H9 (cell line): ENCODE measurements around the gene EFNB2. TPM values are rescaled to one million over a fixed set of nuclear protein-coding genes. Genes with fewer than 3 reads are reported as not detected.

Experiments
- DNase-seq: peaks from one replicate; pipeline ENCODE4 v3.0.0-alpha.2; 2017
- H2AFZ ChIP-seq: one replicate; pipeline ENCODE4 v1.6.1; 2013; ENCODE audit warnings: mild to moderate bottlenecking, low read length, control low read depth, moderate library complexity
- H2AK5ac ChIP-seq: 2 replicates; pipeline ENCODE4 v1.6.1; 2013; ENCODE audit warnings: low read length, control low read depth, mixed read lengths; ENCODE audit not compliant: insufficient read length
- H2BK120ac ChIP-seq: one replicate; pipeline ENCODE4 v1.6.1; 2013; ENCODE audit warnings: low read depth, mild to moderate bottlenecking, low read length, control low read depth, inconsistent platforms; ENCODE audit not compliant: poor library complexity, severe bottlenecking
- H2BK12ac ChIP-seq: 2 replicates; pipeline ENCODE4 v1.6.1; 2013; ENCODE audit warnings: low read length, control low read depth, mixed read lengths, low read depth; ENCODE audit not compliant: insufficient read length
- H2BK15ac ChIP-seq: 2 replicates; pipeline ENCODE4 v1.6.1; 2013; ENCODE audit warnings: low read depth, low read length, control low read depth
- H2BK20ac ChIP-seq: one replicate; pipeline ENCODE4 v1.6.1; 2013; ENCODE audit warnings: low read depth, mild to moderate bottlenecking, low read length, control low read depth, inconsistent platforms; ENCODE audit not compliant: poor library complexity, severe bottlenecking
- H2BK5ac ChIP-seq: 2 replicates; pipeline ENCODE4 v1.6.1; 2013; ENCODE audit warnings: low read length, control low read depth, mixed read lengths; ENCODE audit not compliant: insufficient read length
- H3K14ac ChIP-seq: 2 replicates; pipeline ENCODE4 v1.6.1; 2013; ENCODE audit warnings: low read length, control low read depth; ENCODE audit not compliant: insufficient read depth
- H3K18ac ChIP-seq: 2 replicates; pipeline ENCODE4 v1.6.1; 2013; ENCODE audit warnings: low read depth, mild to moderate bottlenecking, mixed read lengths, low read length, control low read depth; ENCODE audit not compliant: insufficient read length
- H3K23ac ChIP-seq: 2 replicates; pipeline ENCODE4 v1.6.1; 2013; ENCODE audit warnings: low read length, control low read depth, mixed read lengths, low read depth; ENCODE audit not compliant: insufficient read length
- H3K23me2 ChIP-seq: 2 replicates; pipeline ENCODE4 v1.6.1; 2013; ENCODE audit warnings: low read depth, mild to moderate bottlenecking, mixed read lengths, low read length, control low read depth; ENCODE audit not compliant: insufficient read length, poor library complexity, severe bottlenecking
- H3K27ac ChIP-seq: 2 replicates; pipeline ENCODE4 v1.5.1; 2013; ENCODE audit warnings: low read length, control low read depth, mixed read lengths, low read depth; ENCODE audit not compliant: insufficient read length
- H3K27me3 ChIP-seq: 2 replicates; pipeline ENCODE4 v1.6.1; 2013; ENCODE audit warnings: low read length, control low read depth, inconsistent platforms; ENCODE audit not compliant: insufficient read depth
- H3K4ac ChIP-seq: 2 replicates; pipeline ENCODE4 v1.6.1; 2013; ENCODE audit warnings: low read depth, mild to moderate bottlenecking, control low read depth, inconsistent platforms, low read length, moderate library complexity
- H3K4me1 ChIP-seq: 2 replicates; pipeline ENCODE4 v1.6.1; 2013; ENCODE audit warnings: low read length, control low read depth, inconsistent platforms; ENCODE audit not compliant: insufficient read depth
- H3K4me2 ChIP-seq: 2 replicates; pipeline ENCODE4 v1.6.1; 2013; ENCODE audit warnings: low read length, control low read depth, mixed read lengths; ENCODE audit not compliant: insufficient read length, insufficient read depth
- H3K56ac ChIP-seq: 2 replicates; pipeline ENCODE4 v1.6.1; 2013; ENCODE audit warnings: low read depth, mild to moderate bottlenecking, mixed read lengths, low read length, control low read depth; ENCODE audit not compliant: insufficient read length
- H3K79me1 ChIP-seq: 2 replicates; pipeline ENCODE4 v1.6.1; 2013; ENCODE audit warnings: low read depth, mild to moderate bottlenecking, moderate library complexity, low read length, control low read depth, inconsistent platforms; ENCODE audit not compliant: insufficient read depth, poor library complexity, severe bottlenecking
- H3K79me2 ChIP-seq: 2 replicates; pipeline ENCODE4 v1.6.1; 2013; ENCODE audit warnings: low read length, control low read depth, inconsistent platforms; ENCODE audit not compliant: insufficient read depth
- H3K9ac ChIP-seq: 2 replicates; pipeline ENCODE4 v1.6.1; 2013; ENCODE audit warnings: low read length, control low read depth, mixed read lengths; ENCODE audit not compliant: insufficient read length; ENCODE audit errors: extremely low read depth
- H3K9me3 ChIP-seq: one replicate; pipeline ENCODE4 v1.6.1; 2013; ENCODE audit warnings: low read depth, low read length, inconsistent platforms; ENCODE audit not compliant: control insufficient read depth
- H3T11ph ChIP-seq: one replicate; pipeline ENCODE4 v1.6.1; 2013; ENCODE audit warnings: mild to moderate bottlenecking, low read length, control low read depth, inconsistent platforms
- H4K20me1 ChIP-seq: one replicate; pipeline ENCODE4 v1.6.1; 2013; ENCODE audit not compliant: control insufficient read depth, insufficient read length, insufficient read depth
- H4K5ac ChIP-seq: 2 replicates; pipeline ENCODE4 v1.6.1; 2013; ENCODE audit warnings: low read depth, mild to moderate bottlenecking, mixed read lengths, low read length, control low read depth; ENCODE audit not compliant: insufficient read length
- H4K8ac ChIP-seq: replicated peaks from 2 replicates; pipeline ENCODE4 v1.6.1; 2013; ENCODE audit warnings: low read length, control low read depth, mixed read lengths, low read depth; ENCODE audit not compliant: insufficient read length
- H4K91ac ChIP-seq: 2 replicates; pipeline ENCODE4 v1.6.1; 2013; ENCODE audit warnings: low read depth, mild to moderate bottlenecking, moderate library complexity, mixed read lengths, low read length, control low read depth; ENCODE audit not compliant: insufficient read length
- H3K27ac Mint-ChIP-seq, 3 experiments: 2 replicates in 2 of 3; 3 replicates in 1 of 3; pipeline ENCODE4 v1.8.0; 2020 to 2021; ENCODE audit warnings: mixed read lengths in 3 of 3, mild to moderate bottlenecking in 1 of 3, moderate library complexity in 1 of 3
- H3K27me3 Mint-ChIP-seq: 2 replicates; pipeline ENCODE4 v1.8.0; 2021; ENCODE audit warnings: low read depth, mild to moderate bottlenecking, moderate library complexity, mixed read lengths
- H3K36me3 Mint-ChIP-seq, 3 experiments: 2 replicates in 2 of 3; 3 replicates in 1 of 3; pipeline ENCODE4 v1.8.0; 2020 to 2021; ENCODE audit warnings: low read depth in 3 of 3, mixed read lengths in 3 of 3; ENCODE audit not compliant: insufficient read depth in 1 of 3
- H3K4me1 Mint-ChIP-seq, 2 experiments: 2 replicates each; pipeline ENCODE4 v1.8.0; 2020; ENCODE audit warnings: mixed read lengths in 2 of 2
- H3K4me3 Mint-ChIP-seq, 2 experiments: 2 replicates in 1 of 2; 3 replicates in 1 of 2; pipeline ENCODE4 v1.8.0; 2020 to 2021; ENCODE audit warnings: mild to moderate bottlenecking in 2 of 2, mixed read lengths in 2 of 2, moderate library complexity in 1 of 2
- H3K9me3 Mint-ChIP-seq, 2 experiments: 2 replicates in 1 of 2; 3 replicates in 1 of 2; pipeline ENCODE4 v1.8.0; 2020; ENCODE audit warnings: mild to moderate bottlenecking in 2 of 2, mixed read lengths in 2 of 2, moderate library complexity in 1 of 2
- CTCF ChIP-seq: fragments of 200-600 bp; sonication (generic); conservative IDR thresholded peaks from 3 replicates; pipeline ENCODE4 v1.8.0; 2021; ENCODE audit warnings: antibody characterized with exemption, mild to moderate bottlenecking
- WGBS: extraction: QIAGEN DNeasy Blood & Tissue Kit; methylation state at CpG from one replicate; pipeline ENCODE4 v1.1.7; 2013; ENCODE audit warnings: missing lambda C conversion rate, low lambda C conversion rate, mixed read lengths; ENCODE audit not compliant: insufficient read length; ENCODE audit errors: extremely low coverage; 5-methylcytosine and 5-hydroxymethylcytosine counted together
- total RNA-seq: library from RNA; stranded (reverse); gene quantifications from 2 replicates; pipeline ENCODE4 v1.2.1, GENCODE V29; 2021

Gene EFNB2
- total RNA-seq, 1 experiment from 2014 or later, result 12.7 TPM

- H3K4me2 ChIP-seq, result no peak overlapping the region
- H2AFZ ChIP-seq, result no peak overlapping the region
- H4K91ac ChIP-seq, result no peak overlapping the region
- peaks cover 3% of the 10 kb centered on the region; the same call in 1 of the 2 replicates for H3K4me1 ChIP-seq
- DNase-seq, result no peak
- H3K36me3 Mint-ChIP-seq, result peaks cover 0 to 7% (median 6%) of the 10 kb centered on the region in 3 experiments; a peak in 3 of 7 replicates
- H3K27me3 ChIP-seq, result no peaks in the 10 kb centered on the region
- peaks cover 3% of the 10 kb centered on the region; the same call in 1 of the 2 replicates for H3K79me2 ChIP-seq
- no peaks in the 10 kb centered on the region for H3K9me3 ChIP-seq
- no peak overlapping the region for H3K9ac ChIP-seq
- H3K9me3 Mint-ChIP-seq, result no peaks in the 10 kb centered on the region
- TF ChIP-seq CTCF, result no peak
- no peak overlapping the region for H2BK15ac ChIP-seq
- H2BK12ac ChIP-seq, result no peak overlapping the region
- peaks cover 38 to 41% of the 10 kb centered on the region in 2 experiments for H3K4me1 Mint-ChIP-seq
- no peak overlapping the region for H2BK20ac ChIP-seq
- H4K8ac ChIP-seq, result no peak overlapping the region
- H2BK5ac ChIP-seq, result no peak overlapping the region
- no peak overlapping the region for H3K56ac ChIP-seq
- H3K27me3 Mint-ChIP-seq, result no peaks in the 10 kb centered on the region
- H3K18ac ChIP-seq, result no peak overlapping the region
- no peak overlapping the region for H3K14ac ChIP-seq
- H2BK120ac ChIP-seq, result no peak overlapping the region
- H3T11ph ChIP-seq, result no peak overlapping the region
- no peak overlapping the region for H3K4me3 Mint-ChIP-seq
- peak overlapping the region; percentile 61 to 72 (median 62) for H3K27ac Mint-ChIP-seq
- no peaks in the 10 kb centered on the region for H3K23me2 ChIP-seq
- no peak overlapping the region for H3K4ac ChIP-seq
- H3K23ac ChIP-seq, result no peak overlapping the region
- H2AK5ac ChIP-seq, result no peak overlapping the region
- H4K5ac ChIP-seq, result no peak overlapping the region
- no peak overlapping the region for H3K27ac ChIP-seq
- no peaks in the 10 kb centered on the region for H4K20me1 ChIP-seq
- H3K79me1 ChIP-seq, result no peaks in the 10 kb centered on the region
- WGBS, result no CpG with 5 or more reads among the region's 2 CpGs
These were observed 36.3 kb downstream of the EFNB2 start for GRCh38 chr13:106499113-106499512.
